Measurements from ENCODE around the gene ZNF618. TPM values are rescaled to one million over a fixed set of nuclear protein-coding genes. Genes with fewer than 3 reads are reported as not detected.

The ZNF618 gene
- total and polyA plus RNA-seq, 2 experiments from 2014 or later: 12.1 to 22.1 TPM

GRCh38 chr9:114078781-114079156, 202.7 kb downstream of the ZNF618 start:
- Histone ChIP-seq H3F3A (replicated peaks; ENCODE audit: low read depth) (no peaks in the 10 kb centered on the region), H3K4me2 (no peak overlapping the region), H4K20me1 (replicated peaks; ENCODE audit: insufficient read depth) (no peaks in the 10 kb centered on the region), H2AFZ (no peak overlapping the region), H3K27ac (ENCODE audit: low read depth) (no peak overlapping the region), H3K4me1 (ENCODE audit: insufficient read depth) (no peaks in the 10 kb centered on the region; the same call in 1 of the 2 replicates), H3K27me3 (ENCODE audit: insufficient read depth) (no peaks in the 10 kb centered on the region), H3K9me2 (ENCODE audit: insufficient read depth) (peaks cover 7% of the 10 kb centered on the region; the same call in 1 of the 2 replicates), H3K36me3 (ENCODE audit: insufficient read depth) (no peaks in the 10 kb centered on the region), H3K79me2 (replicated peaks; ENCODE audit: insufficient read depth) (no peaks in the 10 kb centered on the region), H3K4me3 (no peak overlapping the region)
- ATAC-seq (no peak), DNase-seq (ENCODE audit: low spot score) (no peak)
- Mint-ChIP-seq H3K27me3 (ENCODE audit: insufficient read depth, low read depth, poor library complexity) (peaks cover 10% of the 10 kb centered on the region), H3K9me3 (no peaks in the 10 kb centered on the region), H3K27ac (no peak overlapping the region), H3K4me1 (peaks cover 8% of the 10 kb centered on the region; the same call in 2 of the 3 replicates), H3K4me3 (no peak overlapping the region), H3K36me3 (ENCODE audit: low read depth) (no peaks in the 10 kb centered on the region)
- TF ChIP-seq STAT1 (IDR thresholded peaks at IDR 0.05; ENCODE audit: unreplicated experiment) (no peak), ZNF331 (CRISPR knock-in tag; IDR thresholded peaks at IDR 0.05; ENCODE audit: low read depth) (no peak)

DNA sequence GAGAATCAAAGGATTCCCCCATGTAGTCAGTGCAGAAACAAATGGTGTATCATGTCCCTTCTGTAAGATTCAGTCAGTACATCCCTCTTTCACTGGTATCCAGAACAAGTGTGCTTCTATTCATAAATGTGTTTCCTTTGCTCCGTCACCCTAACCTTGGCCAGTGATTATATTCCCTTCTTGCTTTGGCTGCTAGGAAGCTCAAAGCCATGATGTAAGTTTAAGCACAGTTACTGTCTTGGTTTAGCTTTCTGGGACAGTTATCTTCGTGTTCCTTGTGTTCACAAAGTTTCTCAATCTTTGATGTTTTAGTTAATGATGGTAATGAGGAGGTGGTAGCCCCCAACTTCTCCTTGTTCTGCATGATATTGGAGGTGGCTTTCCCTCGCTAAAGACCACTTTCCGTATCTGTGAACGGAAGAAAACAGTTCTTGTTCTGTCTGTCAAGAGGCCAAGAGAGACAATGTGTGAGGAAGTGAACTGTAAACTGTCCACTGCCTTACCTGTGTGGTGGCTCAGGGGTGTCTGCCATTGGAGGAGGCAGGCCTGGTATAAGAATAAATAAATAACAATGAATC, 204.2 kb downstream of the ZNF618 start:
- no peak overlapping the region for H3K27ac ChIP-seq (ENCODE audit: low read depth)
- Mint-ChIP-seq H3K27me3 (ENCODE audit: insufficient read depth, low read depth, poor library complexity) (peaks cover 12% of the 10 kb centered on the region), H3K4me1 (peaks cover 8% of the 10 kb centered on the region; the same call in 2 of the 3 replicates), H3K4me3 (no peak overlapping the region), H3K27ac (no peak overlapping the region), H3K36me3 (ENCODE audit: low read depth) (no peaks in the 10 kb centered on the region), H3K9me3 (no peaks in the 10 kb centered on the region)
- no peaks in the 10 kb centered on the region for H4K20me1 ChIP-seq (replicated peaks; ENCODE audit: insufficient read depth)
- no peaks in the 10 kb centered on the region for H3K9me2 ChIP-seq (ENCODE audit: insufficient read depth)
- TF ChIP-seq, protein P1, sequence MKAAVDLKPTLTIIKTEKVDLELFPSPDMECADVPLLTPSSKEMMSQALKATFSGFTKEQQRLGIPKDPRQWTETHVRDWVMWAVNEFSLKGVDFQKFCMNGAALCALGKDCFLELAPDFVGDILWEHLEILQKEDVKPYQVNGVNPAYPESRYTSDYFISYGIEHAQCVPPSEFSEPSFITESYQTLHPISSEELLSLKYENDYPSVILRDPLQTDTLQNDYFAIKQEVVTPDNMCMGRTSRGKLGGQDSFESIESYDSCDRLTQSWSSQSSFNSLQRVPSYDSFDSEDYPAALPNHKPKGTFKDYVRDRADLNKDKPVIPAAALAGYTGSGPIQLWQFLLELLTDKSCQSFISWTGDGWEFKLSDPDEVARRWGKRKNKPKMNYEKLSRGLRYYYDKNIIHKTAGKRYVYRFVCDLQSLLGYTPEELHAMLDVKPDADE (IDR thresholded peaks at IDR 0.05): no peak
- TF ChIP-seq EZH2phosphoT487 (IDR thresholded peaks at IDR 0.05; ENCODE audit: unreplicated experiment) (no peak), REST (IDR thresholded peaks at IDR 0.05; ENCODE audit: unreplicated experiment) (no peak), ZNF114 (CRISPR knock-in tag; IDR thresholded peaks at IDR 0.05) (no peak), POLR2AphosphoS5 (IDR thresholded peaks at IDR 0.05; ENCODE audit: low read depth) (no peak), JUNB (IDR thresholded peaks at IDR 0.05; ENCODE audit: unreplicated experiment) (no peak), CREB1 (CRISPR knock-in tag; IDR thresholded peaks at IDR 0.05; ENCODE audit: low read depth) (no peak), EZH2 (IDR thresholded peaks at IDR 0.05; ENCODE audit: low read depth, unreplicated experiment) (no peak), ZNF331 (CRISPR knock-in tag; IDR thresholded peaks at IDR 0.05; ENCODE audit: low read depth) (no peak), NANOG (IDR thresholded peaks at IDR 0.05; ENCODE audit: borderline replicate concordance) (no peak), STAT1 (IDR thresholded peaks at IDR 0.05; ENCODE audit: unreplicated experiment) (no peak)
- TF ChIP-seq, protein P2, sequence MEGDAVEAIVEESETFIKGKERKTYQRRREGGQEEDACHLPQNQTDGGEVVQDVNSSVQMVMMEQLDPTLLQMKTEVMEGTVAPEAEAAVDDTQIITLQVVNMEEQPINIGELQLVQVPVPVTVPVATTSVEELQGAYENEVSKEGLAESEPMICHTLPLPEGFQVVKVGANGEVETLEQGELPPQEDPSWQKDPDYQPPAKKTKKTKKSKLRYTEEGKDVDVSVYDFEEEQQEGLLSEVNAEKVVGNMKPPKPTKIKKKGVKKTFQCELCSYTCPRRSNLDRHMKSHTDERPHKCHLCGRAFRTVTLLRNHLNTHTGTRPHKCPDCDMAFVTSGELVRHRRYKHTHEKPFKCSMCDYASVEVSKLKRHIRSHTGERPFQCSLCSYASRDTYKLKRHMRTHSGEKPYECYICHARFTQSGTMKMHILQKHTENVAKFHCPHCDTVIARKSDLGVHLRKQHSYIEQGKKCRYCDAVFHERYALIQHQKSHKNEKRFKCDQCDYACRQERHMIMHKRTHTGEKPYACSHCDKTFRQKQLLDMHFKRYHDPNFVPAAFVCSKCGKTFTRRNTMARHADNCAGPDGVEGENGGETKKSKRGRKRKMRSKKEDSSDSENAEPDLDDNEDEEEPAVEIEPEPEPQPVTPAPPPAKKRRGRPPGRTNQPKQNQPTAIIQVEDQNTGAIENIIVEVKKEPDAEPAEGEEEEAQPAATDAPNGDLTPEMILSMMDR (conservative IDR thresholded peaks at IDR 0.05; ENCODE audit: low read depth in 2 of 2): no peak
- no peaks in the 10 kb centered on the region for H3K79me2 ChIP-seq (replicated peaks; ENCODE audit: insufficient read depth)
- H3K4me1 ChIP-seq (ENCODE audit: insufficient read depth): no peaks in the 10 kb centered on the region; the same call in 1 of the 2 replicates
- H3K27me3 ChIP-seq (ENCODE audit: insufficient read depth): no peaks in the 10 kb centered on the region
- no peaks in the 10 kb centered on the region for H3K36me3 ChIP-seq (ENCODE audit: insufficient read depth)
- H3F3A ChIP-seq (replicated peaks; ENCODE audit: low read depth): no peaks in the 10 kb centered on the region
- no peak overlapping the region for H2AFZ ChIP-seq
- no peak for DNase-seq (ENCODE audit: low spot score)
- H3K4me2 ChIP-seq: no peak overlapping the region
- no peak overlapping the region for H3K4me3 ChIP-seq
- ATAC-seq: no peak
